ENCODE results near the gene USP5. TPM values are rescaled to one million over a fixed set of nuclear protein-coding genes. Genes with fewer than 3 reads are reported as not detected.

USP5 gene, protein sequence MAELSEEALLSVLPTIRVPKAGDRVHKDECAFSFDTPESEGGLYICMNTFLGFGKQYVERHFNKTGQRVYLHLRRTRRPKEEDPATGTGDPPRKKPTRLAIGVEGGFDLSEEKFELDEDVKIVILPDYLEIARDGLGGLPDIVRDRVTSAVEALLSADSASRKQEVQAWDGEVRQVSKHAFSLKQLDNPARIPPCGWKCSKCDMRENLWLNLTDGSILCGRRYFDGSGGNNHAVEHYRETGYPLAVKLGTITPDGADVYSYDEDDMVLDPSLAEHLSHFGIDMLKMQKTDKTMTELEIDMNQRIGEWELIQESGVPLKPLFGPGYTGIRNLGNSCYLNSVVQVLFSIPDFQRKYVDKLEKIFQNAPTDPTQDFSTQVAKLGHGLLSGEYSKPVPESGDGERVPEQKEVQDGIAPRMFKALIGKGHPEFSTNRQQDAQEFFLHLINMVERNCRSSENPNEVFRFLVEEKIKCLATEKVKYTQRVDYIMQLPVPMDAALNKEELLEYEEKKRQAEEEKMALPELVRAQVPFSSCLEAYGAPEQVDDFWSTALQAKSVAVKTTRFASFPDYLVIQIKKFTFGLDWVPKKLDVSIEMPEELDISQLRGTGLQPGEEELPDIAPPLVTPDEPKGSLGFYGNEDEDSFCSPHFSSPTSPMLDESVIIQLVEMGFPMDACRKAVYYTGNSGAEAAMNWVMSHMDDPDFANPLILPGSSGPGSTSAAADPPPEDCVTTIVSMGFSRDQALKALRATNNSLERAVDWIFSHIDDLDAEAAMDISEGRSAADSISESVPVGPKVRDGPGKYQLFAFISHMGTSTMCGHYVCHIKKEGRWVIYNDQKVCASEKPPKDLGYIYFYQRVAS
- total RNA-seq, result 100 to 1,000 TPM; 119 to 131 TPM

DNA sequence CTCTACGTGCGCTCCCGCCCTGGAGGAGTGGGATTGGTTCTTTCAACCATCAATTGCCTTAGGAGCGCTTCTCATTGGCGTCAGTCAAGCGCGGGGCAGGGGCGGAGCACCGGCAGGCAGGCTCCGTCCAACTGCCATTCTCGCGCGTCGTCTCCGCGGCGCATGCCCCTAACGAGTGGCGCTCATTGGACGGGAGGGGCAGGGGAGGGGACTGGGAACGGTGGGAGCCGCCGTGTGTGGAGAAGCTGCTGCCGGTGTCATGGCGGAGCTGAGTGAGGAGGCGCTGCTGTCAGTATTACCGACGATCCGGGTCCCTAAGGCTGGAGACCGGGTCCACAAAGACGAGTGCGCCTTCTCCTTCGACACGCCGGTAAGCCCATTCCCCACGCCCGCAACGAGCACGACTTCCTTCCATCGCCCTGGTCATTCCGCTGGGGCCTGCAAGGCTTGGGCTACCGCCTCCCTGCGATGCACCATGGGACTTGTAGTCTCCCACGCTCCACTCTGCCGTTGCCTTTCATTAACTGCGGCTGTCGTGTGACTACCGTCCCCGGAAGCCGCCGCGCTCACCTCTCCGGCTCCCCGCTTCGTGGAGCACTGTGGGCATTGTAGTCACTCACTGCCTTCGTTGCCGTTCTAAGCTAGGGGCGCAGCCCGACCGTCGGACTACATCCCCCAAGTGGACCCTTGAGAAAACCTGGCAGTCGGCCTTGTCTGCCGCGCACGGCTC, at the start of gene USP5:
TSS of gene USP5 (plus strand) at position 230 of the 730 bp plus-strand sequence. CDS start at position 260, 30 bp downstream.
- peak within 1 kb of the TSS; percentile 84 for H3K4me3 Mint-ChIP-seq
- H3K4me1 Mint-ChIP-seq, result peaks cover 48% of the 10 kb centered on the region
- POLR2A ChIA-PET, result interaction anchor here (0.8 to 2.8 kb wide), 10 partner anchors 9 to 318 kb away, joined by 3 to 23 read pairs (median 6); partner anchors contain the start of genes C12orf57, COPS7A, GAPDH and MLF2

GRCh38 chr12:6807170-6807569, 44.8 kb upstream of the USP5 start:
- no peak for DNase-seq
- CTCF ChIA-PET, result no interaction called here
- Mint-ChIP-seq H3K9me3 (no peaks in the 10 kb centered on the region), H3K4me3 (no peak overlapping the region), H3K27ac (no peak overlapping the region), H3K4me1 (peaks cover 20% of the 10 kb centered on the region), H3K36me3 (ENCODE audit: low read depth) (peaks cover 41% of the 10 kb centered on the region), H3K27me3 (no peaks in the 10 kb centered on the region)
- POLR2A ChIA-PET, result no interaction called here

More for the DNA sequence above, at the start of gene USP5:
- CTCF ChIA-PET, result interaction anchor here (0.6 to 6.2 kb wide), 18 partner anchors 10 to 517 kb away, joined by 3 to 67 read pairs (median 5); partner anchors contain the start of genes GNB3, GPR162, MLF2 and P3H3
- Mint-ChIP-seq H3K27me3 (no peaks in the 10 kb centered on the region), H3K9me3 (no peaks in the 10 kb centered on the region), H3K27ac (peak within 1 kb of the TSS; percentile 100), H3K36me3 (ENCODE audit: low read depth) (peaks cover 44% of the 10 kb centered on the region)
- peak; percentile 99 for DNase-seq

DNA sequence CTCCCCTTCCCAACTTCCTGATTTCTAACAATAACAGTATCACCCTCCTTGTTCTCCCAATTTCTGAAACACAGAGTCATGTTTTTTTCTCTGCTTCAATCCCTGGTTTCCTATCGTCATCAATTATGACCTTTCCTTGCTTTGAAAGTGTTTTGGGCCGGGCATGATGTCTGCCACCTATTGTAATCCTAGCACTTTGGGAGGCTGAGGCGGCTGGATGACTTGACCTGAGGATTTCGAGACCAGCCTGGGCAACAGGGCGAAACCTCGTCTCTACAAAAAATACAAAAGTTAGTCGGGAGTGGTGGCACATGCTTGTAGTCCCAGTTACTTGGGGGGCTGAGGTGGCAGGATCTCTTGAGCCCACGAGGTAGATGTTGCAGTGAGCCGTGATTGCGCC, 42.9 kb upstream of the USP5 start:
- CTCF ChIA-PET, result interaction anchor here (6.0 kb wide), 1 partner anchor 17 kb away, joined by 19 read pairs; no protein-coding TSS in a partner anchor
- peaks cover 20% of the 10 kb centered on the region for H3K4me1 Mint-ChIP-seq
- no peaks in the 10 kb centered on the region for H3K27me3 Mint-ChIP-seq
- no peak overlapping the region for H3K27ac Mint-ChIP-seq
- peaks cover 32% of the 10 kb centered on the region for H3K36me3 Mint-ChIP-seq (ENCODE audit: low read depth)
- no peak for DNase-seq
- POLR2A ChIA-PET, result no interaction called here
- no peak overlapping the region for H3K4me3 Mint-ChIP-seq
- H3K9me3 Mint-ChIP-seq, result no peaks in the 10 kb centered on the region

GRCh38 chr12:6810758-6811157, 41.2 kb upstream of the USP5 start:
- Mint-ChIP-seq H3K27ac (peak overlapping the region; percentile 43), H3K36me3 (ENCODE audit: low read depth) (peaks cover 33% of the 10 kb centered on the region), H3K9me3 (no peaks in the 10 kb centered on the region), H3K4me3 (no peak overlapping the region), H3K27me3 (no peaks in the 10 kb centered on the region), H3K4me1 (peaks cover 20% of the 10 kb centered on the region)
- no peak for DNase-seq
- POLR2A ChIA-PET, result no interaction called here
- CTCF ChIA-PET, result interaction anchor here (0.7 to 6.0 kb wide), 9 partner anchors 10 to 773 kb away, joined by 3 to 19 read pairs (median 5); partner anchors contain the start of genes GPR162 and MLF2

- no peak for DNase-seq
- Mint-ChIP-seq H3K27ac (no peak overlapping the region), H3K4me1 (peaks cover 18% of the 10 kb centered on the region), H3K4me3 (no peak overlapping the region), H3K36me3 (ENCODE audit: low read depth) (peaks cover 40% of the 10 kb centered on the region), H3K27me3 (no peaks in the 10 kb centered on the region), H3K9me3 (no peaks in the 10 kb centered on the region)
- ChIA-PET POLR2A (interaction anchor here (0.6 kb wide), 1 partner anchor 11 kb away, joined by 3 read pairs; no protein-coding TSS in a partner anchor), CTCF (interaction anchor here (2.8 to 6.0 kb wide), 2 partner anchors 11 to 21 kb away, joined by 8 to 19 read pairs; no protein-coding TSS in a partner anchor)
Measured at GRCh38 chr12:6813363-6813762, 38.6 kb upstream of the USP5 start.

- DNase-seq, result no peak
- ChIA-PET CTCF (interaction anchor here (1.1 to 2.0 kb wide), 2 partner anchors 9 to 63 kb away, joined by 3 to 6 read pairs; partner anchors contain the start of gene MLF2), POLR2A (no interaction called here)
- Mint-ChIP-seq H3K27me3 (no peaks in the 10 kb centered on the region), H3K9me3 (no peaks in the 10 kb centered on the region), H3K27ac (no peak overlapping the region), H3K4me3 (no peak overlapping the region), H3K4me1 (peaks cover 10% of the 10 kb centered on the region), H3K36me3 (ENCODE audit: low read depth) (peaks cover 47% of the 10 kb centered on the region)
Measured at GRCh38 chr12:6816598-6816997, 35.4 kb upstream of the USP5 start.

GRCh38 chr12:6817098-6817497, 34.9 kb upstream of the USP5 start:
- ChIA-PET POLR2A (no interaction called here), CTCF (interaction anchor here (2.0 kb wide), 1 partner anchor 8 kb away, joined by 6 read pairs; no protein-coding TSS in a partner anchor)
- H3K36me3 Mint-ChIP-seq (ENCODE audit: low read depth), result peaks cover 47% of the 10 kb centered on the region
- peaks cover 13% of the 10 kb centered on the region for H3K4me1 Mint-ChIP-seq
- no peak for DNase-seq
- H3K27ac Mint-ChIP-seq, result no peak overlapping the region
- no peaks in the 10 kb centered on the region for H3K9me3 Mint-ChIP-seq
- H3K4me3 Mint-ChIP-seq, result no peak overlapping the region
- peaks cover 3% of the 10 kb centered on the region for H3K27me3 Mint-ChIP-seq

DNA sequence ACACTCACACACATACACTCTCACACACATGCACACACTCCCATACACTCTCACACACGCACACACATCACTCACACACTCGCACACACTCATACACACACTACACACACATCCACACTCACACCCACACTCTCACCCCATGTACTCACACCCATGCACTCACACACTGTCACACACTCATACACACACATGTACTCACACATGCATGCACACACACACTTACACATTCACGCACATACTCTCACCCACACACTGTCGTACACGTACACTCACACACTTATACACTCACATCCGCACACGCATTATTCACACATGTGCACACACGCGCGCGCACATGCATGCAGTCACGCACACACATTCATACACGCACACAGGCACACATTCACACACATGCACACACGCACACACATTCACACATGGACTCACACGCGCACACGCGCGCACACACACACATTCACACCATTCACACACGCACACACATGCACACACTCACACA, 34.2 kb upstream of the USP5 start:
- peaks cover 15% of the 10 kb centered on the region for H3K4me1 Mint-ChIP-seq
- POLR2A ChIA-PET, result no interaction called here
- H3K27me3 Mint-ChIP-seq, result peaks cover 8% of the 10 kb centered on the region
- H3K27ac Mint-ChIP-seq, result no peak overlapping the region
- H3K9me3 Mint-ChIP-seq, result no peaks in the 10 kb centered on the region
- H3K36me3 Mint-ChIP-seq (ENCODE audit: low read depth), result peaks cover 47% of the 10 kb centered on the region
- DNase-seq, result no peak
- CTCF ChIA-PET, result interaction anchor here (2.0 kb wide), 1 partner anchor 51 kb away, joined by 4 read pairs; the partner anchor contains the start of gene PTMS
- no peak overlapping the region for H3K4me3 Mint-ChIP-seq

- H3K9me3 Mint-ChIP-seq, result no peaks in the 10 kb centered on the region
- ChIA-PET POLR2A (no interaction called here), CTCF (interaction anchor here (2.0 kb wide), 1 partner anchor 52 kb away, joined by 4 read pairs; the partner anchor contains the start of gene PTMS)
- H3K27me3 Mint-ChIP-seq, result peaks cover 13% of the 10 kb centered on the region
- H3K36me3 Mint-ChIP-seq (ENCODE audit: low read depth), result peaks cover 47% of the 10 kb centered on the region
- peaks cover 15% of the 10 kb centered on the region for H3K4me1 Mint-ChIP-seq
- H3K4me3 Mint-ChIP-seq, result no peak overlapping the region
- no peak overlapping the region for H3K27ac Mint-ChIP-seq
- no peak for DNase-seq
Measured at GRCh38 chr12:6818222-6818621, 33.7 kb upstream of the USP5 start.

- DNase-seq, result no peak
- H3K4me1 Mint-ChIP-seq, result peaks cover 15% of the 10 kb centered on the region
- peaks cover 15% of the 10 kb centered on the region for H3K27me3 Mint-ChIP-seq
- peaks cover 45% of the 10 kb centered on the region for H3K36me3 Mint-ChIP-seq (ENCODE audit: low read depth)
- no peak overlapping the region for H3K4me3 Mint-ChIP-seq
- CTCF ChIA-PET, result interaction anchor here (2.0 kb wide), 1 partner anchor 52 kb away, joined by 4 read pairs; the partner anchor contains the start of gene PTMS
- no peak overlapping the region for H3K27ac Mint-ChIP-seq
- no peaks in the 10 kb centered on the region for H3K9me3 Mint-ChIP-seq
- POLR2A ChIA-PET, result no interaction called here
Measured at GRCh38 chr12:6818645-6819044, 33.3 kb upstream of the USP5 start.

DNA sequence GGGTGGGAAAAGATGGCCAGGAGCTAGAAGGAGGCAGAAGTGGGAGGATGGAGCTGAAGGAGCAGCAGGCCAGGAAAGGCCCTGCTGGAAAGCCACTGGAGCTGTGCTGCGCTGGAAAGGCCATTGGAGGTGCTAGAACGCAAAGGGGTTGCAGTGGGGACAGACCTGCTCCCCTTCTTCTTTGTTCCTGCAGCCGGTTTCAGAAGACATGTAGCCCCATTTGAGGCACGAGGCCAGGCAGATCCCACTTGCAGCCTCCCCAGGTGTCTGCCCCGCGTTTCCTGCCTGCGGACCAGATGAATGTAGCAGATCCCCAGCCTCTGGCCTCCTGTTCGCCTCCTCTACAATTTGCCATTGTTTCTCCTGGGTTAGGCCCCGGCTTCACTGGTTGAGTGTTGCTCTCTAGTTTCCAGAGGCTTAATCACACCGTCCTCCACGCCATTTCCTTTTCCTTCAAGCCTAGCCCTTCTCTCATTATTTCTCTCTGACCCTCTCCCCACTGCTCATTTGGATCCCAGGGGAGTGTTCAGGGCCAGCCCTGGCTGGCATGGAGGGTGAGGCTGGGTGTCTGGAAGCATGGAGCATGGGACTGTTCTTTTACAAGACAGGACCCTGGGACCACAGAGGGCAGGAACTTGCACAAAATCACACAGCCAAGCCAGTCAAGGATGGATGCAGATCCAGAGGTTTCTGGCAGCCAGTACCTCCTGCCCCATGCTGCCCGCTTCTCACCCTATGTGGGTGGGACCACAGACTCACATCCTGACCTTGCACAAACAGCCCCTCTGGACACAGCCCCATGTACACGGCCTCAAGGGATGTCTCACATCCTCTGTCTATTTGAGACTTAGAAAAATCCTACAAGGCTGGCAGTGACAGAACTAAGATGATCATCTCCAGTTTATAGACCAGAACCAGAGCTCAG, 32.6 kb upstream of the USP5 start:
- ChIA-PET POLR2A (no interaction called here), CTCF (interaction anchor here (2.0 to 2.2 kb wide), 2 partner anchors 17 to 53 kb away, joined by 4 to 6 read pairs; partner anchors contain the start of gene PTMS)
- no peak for DNase-seq
- peaks cover 15% of the 10 kb centered on the region for H3K4me1 Mint-ChIP-seq
- peaks cover 17% of the 10 kb centered on the region for H3K27me3 Mint-ChIP-seq
- H3K9me3 Mint-ChIP-seq, result no peaks in the 10 kb centered on the region
- peaks cover 44% of the 10 kb centered on the region for H3K36me3 Mint-ChIP-seq (ENCODE audit: low read depth)
- peak overlapping the region; percentile 60 for H3K27ac Mint-ChIP-seq
- H3K4me3 Mint-ChIP-seq, result no peak overlapping the region

Data from activated CD4-positive, alpha-beta T cell treated with anti-CD3 and anti-CD28 coated beads, Interleukin-2, amount 10 ng/mL, durations not matched to agents 7 days and 5 days (primary cell).